ENCODE data around the gene RAB18.
"Not testable (repeated sequence)": the region's sequence is repeated elsewhere in the genome, so short reads cannot be mapped to it uniquely, and the experiment has no call there.

The RAB18 gene

GRCh38 chr10:27504007-27504807 lies at the start of gene RAB18:
TSS of gene RAB18 (plus strand) at chr10:27504304. CDS start at chr10:27504370, 66 bp downstream.
- peak; percentile 95 to 99 (median 97) for DNase-seq (ENCODE audit: low read depth in 3 of 3)

GRCh38 chr10:27454837-27455236 lies 49.3 kb upstream of the RAB18 start:
- no peak for DNase-seq (ENCODE audit: low read depth in 3 of 3)

GRCh38 chr10:27457261-27457945 lies 46.7 kb upstream of the RAB18 start:
- DNase-seq (ENCODE audit: low read depth in 3 of 3) = no peak

- DNase-seq (ENCODE audit: low read depth in 3 of 3) = no peak
These were observed 46.1 kb upstream of the RAB18 start for GRCh38 chr10:27457966-27458365.

GRCh38 chr10:27461312-27461711 lies 42.8 kb upstream of the RAB18 start:
- no peak for DNase-seq (ENCODE audit: low read depth in 3 of 3)

GRCh38 chr10:27463961-27464360 lies 40.1 kb upstream of the RAB18 start:
- DNase-seq (ENCODE audit: low read depth in 3 of 3) = no peak

- no peak for DNase-seq (ENCODE audit: low read depth in 3 of 3)
These were observed 39.1 kb upstream of the RAB18 start for GRCh38 chr10:27464993-27465392.

- not testable (repeated sequence) for DNase-seq (ENCODE audit: low read depth in 3 of 3)
These were observed 38.5 kb upstream of the RAB18 start for GRCh38 chr10:27465596-27465995.

GRCh38 chr10:27470885-27471284 lies 33.2 kb upstream of the RAB18 start:
- no peak for DNase-seq (ENCODE audit: low read depth in 3 of 3)

- DNase-seq (ENCODE audit: low read depth in 3 of 3) = no peak
These were observed 29.4 kb upstream of the RAB18 start for GRCh38 chr10:27474741-27475140.

- DNase-seq (ENCODE audit: low read depth in 3 of 3) = no peak
These were observed 25.1 kb upstream of the RAB18 start for GRCh38 chr10:27479016-27479415.

- no peak for DNase-seq (ENCODE audit: low read depth in 3 of 3)
These were observed 22.6 kb upstream of the RAB18 start for GRCh38 chr10:27481486-27481885.

GRCh38 chr10:27482984-27483956 lies 20.8 kb upstream of the RAB18 start:
- DNase-seq (ENCODE audit: low read depth in 3 of 3) = no peak

- no peak for DNase-seq (ENCODE audit: low read depth in 3 of 3)
These were observed 18.7 kb upstream of the RAB18 start for GRCh38 chr10:27485368-27485767.

GRCh38 chr10:27485986-27486385 lies 18.1 kb upstream of the RAB18 start:
- DNase-seq (ENCODE audit: low read depth in 3 of 3) = no peak

GRCh38 chr10:27490807-27491206 lies 13.3 kb upstream of the RAB18 start:
- no peak for DNase-seq (ENCODE audit: low read depth in 3 of 3)

GRCh38 chr10:27494116-27494805 lies 9.8 kb upstream of the RAB18 start:
- DNase-seq (ENCODE audit: low read depth in 3 of 3) = no peak

- DNase-seq (ENCODE audit: low read depth in 3 of 3) = no peak
These were observed 8.0 kb upstream of the RAB18 start for GRCh38 chr10:27496137-27496536.

- DNase-seq (ENCODE audit: low read depth in 3 of 3) = no peak
These were observed 4.0 kb upstream of the RAB18 start for GRCh38 chr10:27500096-27500495.

- DNase-seq (ENCODE audit: low read depth in 3 of 3) = no peak
These were observed 3.2 kb upstream of the RAB18 start for GRCh38 chr10:27500886-27501285.

- DNase-seq (ENCODE audit: low read depth in 3 of 3) = no peak
These were observed 552 bp upstream of the RAB18 start for GRCh38 chr10:27503498-27504006.
